GM23338 (cell line): ENCODE results near the gene TTLL8. TPM values are rescaled to one million over a fixed set of nuclear protein-coding genes. Genes with fewer than 3 reads are reported as not detected.

Source experiments
- ATAC-seq: fragments of 200-7000 bp; cut with Tn5 transposase; 3 replicates; pipeline ENCODE4 v1.9.1; 2020
- DNase-seq: peaks from one replicate; pipeline ENCODE4 v3.0.0-alpha.2; 2015; ENCODE audit warnings: low spot score
- H2AFZ ChIP-seq: fragments of 200-600 bp; sonication (generic); 2 replicates; pipeline ENCODE4 v1.8.0; 2016; ENCODE audit warnings: antibody characterized with exemption, mild to moderate bottlenecking, moderate library complexity
- H3F3A ChIP-seq: fragments of 200-600 bp; sonication (generic); replicated peaks from 2 replicates; pipeline ENCODE4 v1.8.0; 2017; ENCODE audit warnings: antibody characterized with exemption, mixed run types, low read depth
- H3K27ac ChIP-seq: fragments of 200-600 bp; sonication (generic); 2 replicates; pipeline ENCODE4 v1.6.1; 2016; ENCODE audit warnings: low read depth
- H3K27me3 ChIP-seq: fragments of 200-600 bp; sonication (generic); 2 replicates; pipeline ENCODE4 v1.8.0; 2016; ENCODE audit warnings: mild to moderate bottlenecking, mixed run types, moderate library complexity; ENCODE audit not compliant: insufficient read depth
- H3K36me3 ChIP-seq: fragments of 200-600 bp; sonication (generic); 2 replicates; pipeline ENCODE4 v1.8.0; 2016; ENCODE audit warnings: mild to moderate bottlenecking; ENCODE audit not compliant: insufficient read depth
- H3K4me1 ChIP-seq: fragments of 200-600 bp; sonication (generic); 2 replicates; pipeline ENCODE4 v1.8.0; 2016; ENCODE audit warnings: mild to moderate bottlenecking, moderate library complexity; ENCODE audit not compliant: insufficient read depth
- H3K4me2 ChIP-seq: fragments of 200-600 bp; sonication (generic); 2 replicates; pipeline ENCODE4 v1.7.1; 2017; ENCODE audit warnings: mixed run types
- H3K4me3 ChIP-seq: fragments of 200-600 bp; sonication (generic); 2 replicates; pipeline ENCODE4 v1.6.1; 2016; ENCODE audit warnings: mixed run types
- H3K79me2 ChIP-seq: fragments of 200-600 bp; sonication (generic); replicated peaks from 2 replicates; pipeline ENCODE4 v1.8.0; 2017; ENCODE audit warnings: mild to moderate bottlenecking; ENCODE audit not compliant: insufficient read depth
- H3K9me2 ChIP-seq: fragments of 200-600 bp; sonication (generic); 2 replicates; pipeline ENCODE4 v1.8.0; 2017; ENCODE audit not compliant: insufficient read depth
- H4K20me1 ChIP-seq: fragments of 200-600 bp; sonication (generic); replicated peaks from 2 replicates; pipeline ENCODE4 v1.8.0; 2017; ENCODE audit warnings: mild to moderate bottlenecking; ENCODE audit not compliant: insufficient read depth
- H3K27ac Mint-ChIP-seq: 2 replicates; pipeline ENCODE4 v1.8.0; 2020; ENCODE audit warnings: inconsistent platforms, mild to moderate bottlenecking, moderate library complexity, mixed read lengths
- H3K27me3 Mint-ChIP-seq: 3 replicates; pipeline ENCODE4 v1.8.0; 2022; ENCODE audit warnings: low read depth, mild to moderate bottlenecking, moderate library complexity, mixed read lengths, inconsistent platforms; ENCODE audit not compliant: insufficient read depth, poor library complexity
- H3K36me3 Mint-ChIP-seq: 3 replicates; pipeline ENCODE4 v1.8.0; 2021; ENCODE audit warnings: low read depth, mild to moderate bottlenecking, inconsistent platforms, moderate library complexity, mixed read lengths
- H3K4me1 Mint-ChIP-seq: 3 replicates; pipeline ENCODE4 v1.8.0; 2020; ENCODE audit warnings: mild to moderate bottlenecking, inconsistent platforms, mixed read lengths
- H3K4me3 Mint-ChIP-seq: 3 replicates; pipeline ENCODE4 v1.8.0; 2021; ENCODE audit warnings: moderate library complexity, mild to moderate bottlenecking, inconsistent platforms, mixed read lengths
- H3K9me3 Mint-ChIP-seq: 3 replicates; pipeline ENCODE4 v1.8.0; 2020; ENCODE audit warnings: moderate library complexity, mild to moderate bottlenecking, inconsistent platforms, mixed read lengths
- CREB1 ChIP-seq: fragments of 250-450 bp; sonication (Bioruptor Pico); IDR thresholded peaks from 2 replicates; pipeline ENCODE4 v1.5.0; 2020; ENCODE audit warnings: low read depth, mild to moderate bottlenecking, moderate library complexity
- CTCF ChIP-seq, 2 experiments: fragments of 200-600 bp in 1 of 2; sonication (generic) in 1 of 2; conservative IDR thresholded peaks; 2 replicates each; pipeline versions ENCODE4 v1.5.1 to v1.6.1; 2016 to 2017; ENCODE audit warnings: antibody characterized with exemption in 2 of 2, low read depth in 2 of 2, mild to moderate bottlenecking in 2 of 2, moderate library complexity in 1 of 2
- ETS1 ChIP-seq: IDR thresholded peaks from 2 replicates; pipeline ENCODE4 v1.6.1; 2016; ENCODE audit warnings: antibody characterized with exemption
- EZH2 ChIP-seq: fragments of 200-600 bp; sonication (generic); IDR thresholded peaks from one replicate; pipeline ENCODE4 v1.8.0; 2017; ENCODE audit warnings: antibody characterized with exemption, mild to moderate bottlenecking, low read depth; ENCODE audit not compliant: unreplicated experiment
- EZH2phosphoT487 ChIP-seq: fragments of 200-600 bp; sonication (generic); IDR thresholded peaks from one replicate; pipeline ENCODE4 v1.8.1; 2018; ENCODE audit warnings: antibody characterized with exemption; ENCODE audit not compliant: unreplicated experiment
- JUNB ChIP-seq: IDR thresholded peaks from one replicate; pipeline ENCODE4 v1.6.1; 2016; ENCODE audit warnings: antibody characterized with exemption; ENCODE audit not compliant: unreplicated experiment
- NANOG ChIP-seq: IDR thresholded peaks from 2 replicates; pipeline ENCODE4 v1.6.1; 2016; ENCODE audit warnings: antibody characterized with exemption, borderline replicate concordance
- POLR2AphosphoS5 ChIP-seq: IDR thresholded peaks from 2 replicates; pipeline ENCODE4 v1.6.1; 2016; ENCODE audit warnings: antibody characterized with exemption, low read depth
- REST ChIP-seq: IDR thresholded peaks from one replicate; pipeline ENCODE4 v1.6.1; 2018; ENCODE audit warnings: antibody characterized with exemption; ENCODE audit not compliant: unreplicated experiment
- STAT1 ChIP-seq: IDR thresholded peaks from one replicate; pipeline ENCODE4 v1.6.1; 2016; ENCODE audit warnings: antibody characterized with exemption; ENCODE audit not compliant: unreplicated experiment
- ZNF114 ChIP-seq: fragments of 250-450 bp; sonication (Bioruptor Pico); IDR thresholded peaks from 2 replicates; pipeline ENCODE4 v1.5.0; 2020; ENCODE audit warnings: mild to moderate bottlenecking, moderate library complexity
- ZNF331 ChIP-seq: fragments of 250-450 bp; sonication (Bioruptor Pico); IDR thresholded peaks from 2 replicates; pipeline ENCODE4 v1.5.0; 2020; ENCODE audit warnings: low read depth, mild to moderate bottlenecking, moderate library complexity
- ZNF462 ChIP-seq: fragments of 250-450 bp; sonication (Bioruptor Pico); IDR thresholded peaks from 2 replicates; pipeline ENCODE4 v1.5.0; 2020; ENCODE audit warnings: mild to moderate bottlenecking, moderate library complexity
- polyA plus RNA-seq: library from polyadenylated mRNA; unstranded; fragments of >200 nt; fragmentation: Nextera tagmentation; extraction: Ambion mirVana; gene quantifications from 2 replicates; pipeline ENCODE4 v1.2.1, GENCODE V29; 2016
- total RNA-seq: library from RNA; depleted of rRNA; stranded (reverse); fragments of >200 nt; shearing (Covaris generic); gene quantifications from 2 replicates; pipeline ENCODE4 v1.2.3, GENCODE V29; 2014

The TTLL8 gene
- total and polyA plus RNA-seq, 2 experiments from 2014 or later, result not detected

GRCh38 chr22:50104141-50104544 is 46.0 kb upstream of the TTLL8 start:
- Histone ChIP-seq H3K79me2 (no peaks in the 10 kb centered on the region), H2AFZ (no peak overlapping the region), H3K4me2 (no peak overlapping the region), H3K27me3 (no peaks in the 10 kb centered on the region), H3K4me3 (no peak overlapping the region), H3K4me1 (no peaks in the 10 kb centered on the region), H4K20me1 (no peaks in the 10 kb centered on the region), H3F3A (no peaks in the 10 kb centered on the region), H3K27ac (no peak overlapping the region), H3K9me2 (no peaks in the 10 kb centered on the region), H3K36me3 (no peaks in the 10 kb centered on the region)
- Mint-ChIP-seq H3K36me3 (no peaks in the 10 kb centered on the region), H3K4me3 (no peak overlapping the region), H3K9me3 (no peaks in the 10 kb centered on the region), H3K27me3 (peaks cover 6% of the 10 kb centered on the region), H3K4me1 (no peaks in the 10 kb centered on the region), H3K27ac (no peak overlapping the region)
- ATAC-seq (no peak), DNase-seq (no peak)
- TF ChIP-seq JUNB (no peak), ZNF331 (CRISPR knock-in tag) (no peak), EZH2 (no peak), NANOG (no peak), ZNF462 (CRISPR knock-in tag) (no peak), EZH2phosphoT487 (no peak), REST (no peak), ZNF114 (CRISPR knock-in tag) (no peak), POLR2AphosphoS5 (no peak), STAT1 (no peak), CTCF (conservative IDR thresholded peaks at IDR 0.05; ENCODE audit: low read depth in 2 of 2) (no peak), CREB1 (no peak), ETS1 (no peak)
